Pancreas (tissue), 10 donors: ENCODE data around the gene RGS1. TPM values are rescaled to one million over a fixed set of nuclear protein-coding genes. Genes with fewer than 3 reads are reported as not detected.
"Not testable (repeated sequence)": the region's sequence is repeated elsewhere in the genome, so short reads cannot be mapped to it uniquely, and the experiment has no call there.

Experiments used
- ATAC-seq, 4 donors: fragments of 200-7000 bp; cut with Tn5 transposase; one replicate each; pipeline versions ENCODE4 v1.8.0 to v1.9.1; 2020; ENCODE audit warnings: mild to moderate bottlenecking in 4 of 4, moderate library complexity in 4 of 4
- DNase-seq, 6 donors: peaks; one replicate each; pipeline ENCODE4 v3.0.0-alpha.2; 2020
- FAIRE-seq: peaks from 2 replicates; lab custom pipeline; 2012; peaks lifted over from hg19 to GRCh38; lab: Jason Lieb, UNC
- H3K27ac ChIP-seq, 4 donors: fragments of 200-600 bp; sonication (generic); 1 replicate in 3 of 4; 2 replicates in 1 of 4; pipeline versions ENCODE4 v1.5.0 to v1.8.0; 2020
- H3K27me3 ChIP-seq, 4 donors: fragments of 200-600 bp; one replicate each; pipeline ENCODE4 v1.8.0; 2021
- H3K36me3 ChIP-seq, 3 donors: fragments of 200-600 bp; sonication (generic) in 1 of 3; one replicate each; pipeline versions ENCODE4 v1.5.0 to v1.8.0; 2020 to 2021
- H3K4me1 ChIP-seq, 3 donors: fragments of 200-600 bp; one replicate each; pipeline ENCODE4 v1.8.0; 2021
- H3K4me3 ChIP-seq, 4 donors: fragments of 200-600 bp; sonication (generic) in 2 of 4; one replicate each; pipeline versions ENCODE4 v1.5.0 to v1.8.0; 2020 to 2021
- H3K9me3 ChIP-seq, 4 donors: fragments of 200-600 bp; one replicate each; pipeline ENCODE4 v1.8.0; 2021
- CTCF ChIP-seq, 4 donors: fragments of 200-600 bp; sonication (generic) in 3 of 4; IDR thresholded peaks; one replicate each; pipeline versions ENCODE4 v1.5.0 to v1.8.0; 2021; ENCODE audit warnings: antibody characterized with exemption in 4 of 4
- WGBS, 2 donors: extraction: QIAGEN DNeasy Blood & Tissue Kit; methylation state at CpG; one replicate each; pipeline ENCODE4 v1.1.7; 2013; 5-methylcytosine and 5-hydroxymethylcytosine counted together
- intact Hi-C, 3 donors: fragments of 100-400 bp; cut with DNase I; formaldehyde crosslinking; loops; one replicate each; pipeline versions ENCODE4 v1.11.1 to v1.14.2; 2022
- polyA plus RNA-seq, 2 donors: library from polyadenylated mRNA; stranded (reverse); fragments of 200-250 nt; gene quantifications; one replicate each; pipeline ENCODE4 v1.2.3, GENCODE V29; 2013
- total RNA-seq, 6 donors: library from RNA; stranded (reverse); fragmentation: NEBNext Ultra II Directional in 4 of 6; extraction: Animal tissue kit (Norgen Biotek cat#: 25700) in 4 of 6; gene quantifications; one replicate each; pipeline versions ENCODE4 v1.2.1 to v1.2.4, GENCODE V29; 2021 to 2023
- donor health status: healthy with polysubstance abuse.
- donor health status: DM: no; HTN: no; CAD: no; lungs with moderate emphysema.
- donor health status: DM: no; HTN: no; CAD: no.
- donor health status: control.
- donor health status: control.
- donor health status: Bipolar disorder and iron deficiency.
- donor health status: DM: yes; HTN: yes; CAD: no.
- donor health status: DM: no; HTN: no; CAD: no.
- donor health status: DM: no; HTN: no; CAD: no.
- donor health status: DM: yes; HTN: yes; CAD: no.

RGS1 gene
- total and polyA plus RNA-seq, 8 donors: 0.55 to 77.1 (median 2.1) TPM

DNA sequence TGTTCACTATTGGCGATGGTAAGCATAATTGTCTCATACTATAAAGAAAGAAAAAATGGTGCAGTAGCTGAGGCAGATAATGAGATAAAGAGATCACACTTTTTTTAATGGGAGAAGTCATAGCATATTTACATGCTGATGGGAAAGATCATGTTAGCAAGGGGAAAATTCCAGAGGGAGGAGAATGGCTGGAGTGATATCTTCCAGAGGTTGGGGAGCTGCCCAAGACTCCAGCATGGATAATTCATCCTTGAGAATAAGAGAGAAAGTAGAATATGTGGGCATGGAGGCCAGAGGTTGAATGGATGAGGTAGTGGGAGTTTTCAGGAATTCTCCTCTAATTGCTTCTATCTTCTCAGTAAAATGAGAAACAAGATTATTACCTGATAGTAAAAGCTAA is 45.8 kb upstream of the RGS1 start:
- 90 to 91% methylated on average over 1 of the region's 1 CpG for WGBS, 2 donors
- Histone ChIP-seq H3K36me3 (no peaks in the 10 kb centered on the region), H3K4me1 (peaks cover 0 to 12% (median 0%) of the 10 kb centered on the region in 3 donors), H3K9me3 (no peaks in the 10 kb centered on the region), H3K27me3 (no peaks in the 10 kb centered on the region), H3K4me3 (no peak overlapping the region), H3K27ac (peak overlapping the region in 2 of 4 donors; percentile 10 to 44)
- ATAC-seq: no peak
- intact Hi-C loops: no loop called here
- no peak for FAIRE-seq
- no peak for TF ChIP-seq CTCF (IDR thresholded peaks at IDR 0.05)
- no peak for DNase-seq

GRCh38 chr1:192530254-192530653 is 45.3 kb upstream of the RGS1 start:
- Histone ChIP-seq H3K4me1 (peaks cover 0 to 12% (median 0%) of the 10 kb centered on the region in 3 donors), H3K4me3 (no peak overlapping the region), H3K9me3 (no peaks in the 10 kb centered on the region), H3K36me3 (no peaks in the 10 kb centered on the region), H3K27ac (peak overlapping the region in 2 of 4 donors; percentile 34 to 44), H3K27me3 (no peaks in the 10 kb centered on the region)
- no peak for TF ChIP-seq CTCF (IDR thresholded peaks at IDR 0.05)
- DNase-seq (no peak), ATAC-seq (peak in 3 of 4 donors; percentile 21 to 78 (median 70)), FAIRE-seq (no peak)
- 60 to 66% methylated on average over 2 of the region's 2 CpGs for whole genome bisulfite sequencing, 2 donors
- intact Hi-C loops: no loop called here

GRCh38 chr1:192531037-192531703 is 44.4 kb upstream of the RGS1 start:
- WGBS, 2 donors: 85 to 91% methylated on average over 6 of the region's 6 CpGs
- ATAC-seq (peak in 3 of 4 donors; percentile 54 to 81 (median 80)), FAIRE-seq (peak; percentile 89)
- H3K9me3 ChIP-seq, H3K36me3 ChIP-seq, H3K27me3 ChIP-seq, H3K4me3 ChIP-seq, DNase-seq, intact Hi-C loops: not testable (repeated sequence)
- peak overlapping the region in 2 of 4 donors; percentile 34 to 44 for H3K27ac ChIP-seq
- peaks cover 0 to 12% (median 0%) of the 10 kb centered on the region in 3 donors for H3K4me1 ChIP-seq

DNA sequence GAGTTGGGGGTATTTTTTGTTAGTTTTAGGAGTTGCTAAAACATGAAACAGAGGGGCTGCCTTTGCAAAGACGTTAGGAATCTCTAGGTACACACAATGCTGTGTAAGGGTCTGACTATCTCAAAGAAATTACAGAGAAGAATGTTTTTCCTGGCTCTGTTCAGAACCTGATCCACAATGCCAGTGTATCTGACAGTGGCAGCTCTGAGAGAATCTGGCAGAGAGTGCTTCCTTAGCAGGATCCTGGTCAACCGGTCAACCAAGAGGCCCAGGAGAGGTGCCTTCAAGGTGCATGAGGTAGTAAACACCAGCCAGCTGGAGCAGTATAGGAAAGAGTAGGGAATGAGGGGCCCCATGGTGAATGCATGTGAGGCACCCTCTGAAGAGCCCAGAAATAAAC is 40.9 kb upstream of the RGS1 start:
- TF ChIP-seq CTCF (IDR thresholded peaks at IDR 0.05): no peak
- H3K36me3 ChIP-seq: no peaks in the 10 kb centered on the region
- FAIRE-seq (no peak), DNase-seq (no peak), ATAC-seq (peak in 3 of 4 donors; percentile 21 to 31 (median 28))
- H3K4me3 ChIP-seq: no peak overlapping the region
- H3K27ac ChIP-seq: no peak overlapping the region
- H3K27me3 ChIP-seq: no peaks in the 10 kb centered on the region
- WGBS, 2 donors: 33 to 39% methylated on average over 2 of the region's 2 CpGs
- peaks cover 0 to 23% (median 0%) of the 10 kb centered on the region in 3 donors for H3K4me1 ChIP-seq
- intact Hi-C loops: no loop called here
- H3K9me3 ChIP-seq: no peaks in the 10 kb centered on the region

GRCh38 chr1:192535916-192536664 is 39.5 kb upstream of the RGS1 start:
- Histone ChIP-seq H3K9me3 (no peaks in the 10 kb centered on the region), H3K27ac (no peak overlapping the region), H3K27me3 (no peaks in the 10 kb centered on the region), H3K4me3 (no peak overlapping the region), H3K4me1 (peaks cover 0 to 29% (median 0%) of the 10 kb centered on the region in 3 donors), H3K36me3 (no peaks in the 10 kb centered on the region)
- no peak for ATAC-seq
- no peak for FAIRE-seq
- no peak for DNase-seq
- WGBS, 2 donors: 60 to 61% methylated on average over 3 of the region's 3 CpGs
- TF ChIP-seq CTCF (IDR thresholded peaks at IDR 0.05): no peak
- intact Hi-C loops: no loop called here
